Inflammatory macrophage treated with lipopolysaccharide for 4 hours (primary cell): ENCODE results near the gene GP1BB.
"Not testable (repeated sequence)": the region's sequence is repeated elsewhere in the genome, so short reads cannot be mapped to it uniquely, and the experiment has no call there.

Experiments used
- DNase-seq: peaks from one replicate; pipeline ENCODE4 v3.0.0-alpha.2; 2020

The GP1BB gene

GRCh38 chr22:19693981-19694670 lies 29.2 kb upstream of the GP1BB start:
- no peak for DNase-seq

- DNase-seq, result no peak
Observed at GRCh38 chr22:19694696-19695095, 28.6 kb upstream of the GP1BB start.

DNA sequence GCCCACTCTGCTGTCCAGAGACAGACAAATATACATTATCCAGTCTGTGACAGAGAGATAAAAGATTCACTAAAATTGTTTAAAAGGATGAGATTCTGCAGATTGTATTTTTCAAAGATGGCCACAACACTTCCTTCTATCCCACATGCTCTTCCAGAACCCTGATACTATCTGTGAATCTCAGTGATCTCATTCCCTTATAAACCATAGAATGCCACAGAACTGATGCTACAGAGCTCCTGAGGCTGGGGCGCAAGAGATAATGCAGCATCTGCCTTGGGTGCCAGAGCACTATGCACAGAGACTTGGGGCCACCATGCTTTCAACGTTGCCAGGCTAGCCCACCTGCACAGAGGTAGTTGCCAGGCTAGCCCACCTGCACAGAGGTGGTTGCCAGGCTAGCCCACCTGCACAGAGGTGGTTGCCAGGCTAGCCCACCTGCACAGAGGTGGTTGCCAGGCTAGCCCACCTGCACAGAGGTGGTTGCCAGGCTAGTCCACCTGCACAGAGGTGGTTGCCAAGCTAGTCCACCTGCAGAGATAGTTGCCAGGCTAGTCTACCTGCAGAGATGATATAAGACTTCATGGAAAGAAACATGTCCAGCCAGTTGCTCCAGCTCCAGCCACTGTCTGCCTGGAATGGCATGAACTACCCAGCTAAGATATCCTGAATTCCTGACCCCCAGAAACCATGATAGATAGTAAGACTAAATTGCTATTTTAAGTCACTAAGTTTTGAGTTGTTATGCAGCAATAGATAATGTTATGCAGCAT lies 26.6 kb upstream of the GP1BB start:
- DNase-seq, result no peak

GRCh38 chr22:19697871-19698270 lies 25.5 kb upstream of the GP1BB start:
- DNase-seq, result not testable (repeated sequence)

- no peak for DNase-seq
Observed at GRCh38 chr22:19700790-19701419, 22.4 kb upstream of the GP1BB start.

DNA sequence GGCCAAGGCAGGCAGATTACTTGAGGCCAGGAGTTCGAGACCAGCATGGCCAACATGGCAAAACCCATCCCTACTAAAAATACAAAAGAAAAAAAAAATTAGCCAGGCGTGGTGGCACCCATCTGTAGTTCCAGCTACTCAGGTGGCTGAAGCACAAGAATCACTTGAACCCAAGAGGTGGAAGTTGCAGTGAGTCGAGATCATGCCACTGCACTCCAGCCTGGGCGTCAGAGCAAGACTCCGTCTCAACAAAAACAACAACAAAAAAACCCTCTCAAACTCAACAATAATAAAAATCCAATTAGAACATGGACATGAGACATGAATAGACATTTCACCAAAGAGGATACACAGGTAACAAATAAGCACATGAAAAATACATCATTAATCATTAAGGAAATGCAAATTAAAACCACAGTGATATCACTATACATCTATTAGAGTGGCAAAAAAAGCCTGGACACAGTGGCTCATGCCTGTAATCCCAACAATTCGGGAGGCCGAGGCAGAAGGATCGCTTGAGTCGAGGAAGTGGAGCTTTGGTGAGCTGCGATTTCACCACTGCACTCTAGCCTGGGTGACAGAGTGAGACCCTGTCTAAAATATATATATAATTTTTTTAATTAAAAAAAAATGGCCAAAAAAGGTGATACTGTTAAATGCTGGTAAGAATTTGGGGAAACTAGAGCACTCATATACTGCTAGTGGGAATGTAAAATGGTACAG lies 21.8 kb upstream of the GP1BB start:
- DNase-seq, result no peak

- DNase-seq, result no peak
Observed at GRCh38 chr22:19703869-19704268, 19.5 kb upstream of the GP1BB start.

- no peak for DNase-seq
Observed at GRCh38 chr22:19704355-19705015, 18.9 kb upstream of the GP1BB start.

GRCh38 chr22:19705181-19705934 lies 18.0 kb upstream of the GP1BB start:
- DNase-seq, result no peak

DNA sequence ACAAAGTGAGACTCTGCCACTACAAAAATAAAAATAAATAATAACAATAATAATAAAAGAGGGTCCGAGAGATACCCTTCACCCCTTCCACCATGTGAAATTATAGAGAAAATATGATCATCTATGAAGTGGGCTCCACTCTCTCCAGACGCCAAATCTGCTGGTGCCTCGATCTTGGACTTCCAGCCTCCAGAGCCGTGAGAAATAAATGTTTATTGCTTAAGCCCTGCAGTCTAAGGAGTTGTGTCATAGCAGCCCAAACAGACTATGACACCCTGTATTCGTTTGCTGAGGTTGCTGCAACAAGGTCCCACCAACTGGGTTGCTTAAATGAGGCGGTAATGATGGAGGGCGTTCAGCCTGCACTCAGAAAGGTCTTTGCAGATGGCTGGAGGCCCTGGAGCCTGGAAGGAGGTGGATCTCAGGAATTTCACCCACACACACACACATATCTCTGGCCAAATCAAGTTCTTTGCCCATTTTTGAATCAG lies 16.6 kb upstream of the GP1BB start:
- no peak for DNase-seq

DNA sequence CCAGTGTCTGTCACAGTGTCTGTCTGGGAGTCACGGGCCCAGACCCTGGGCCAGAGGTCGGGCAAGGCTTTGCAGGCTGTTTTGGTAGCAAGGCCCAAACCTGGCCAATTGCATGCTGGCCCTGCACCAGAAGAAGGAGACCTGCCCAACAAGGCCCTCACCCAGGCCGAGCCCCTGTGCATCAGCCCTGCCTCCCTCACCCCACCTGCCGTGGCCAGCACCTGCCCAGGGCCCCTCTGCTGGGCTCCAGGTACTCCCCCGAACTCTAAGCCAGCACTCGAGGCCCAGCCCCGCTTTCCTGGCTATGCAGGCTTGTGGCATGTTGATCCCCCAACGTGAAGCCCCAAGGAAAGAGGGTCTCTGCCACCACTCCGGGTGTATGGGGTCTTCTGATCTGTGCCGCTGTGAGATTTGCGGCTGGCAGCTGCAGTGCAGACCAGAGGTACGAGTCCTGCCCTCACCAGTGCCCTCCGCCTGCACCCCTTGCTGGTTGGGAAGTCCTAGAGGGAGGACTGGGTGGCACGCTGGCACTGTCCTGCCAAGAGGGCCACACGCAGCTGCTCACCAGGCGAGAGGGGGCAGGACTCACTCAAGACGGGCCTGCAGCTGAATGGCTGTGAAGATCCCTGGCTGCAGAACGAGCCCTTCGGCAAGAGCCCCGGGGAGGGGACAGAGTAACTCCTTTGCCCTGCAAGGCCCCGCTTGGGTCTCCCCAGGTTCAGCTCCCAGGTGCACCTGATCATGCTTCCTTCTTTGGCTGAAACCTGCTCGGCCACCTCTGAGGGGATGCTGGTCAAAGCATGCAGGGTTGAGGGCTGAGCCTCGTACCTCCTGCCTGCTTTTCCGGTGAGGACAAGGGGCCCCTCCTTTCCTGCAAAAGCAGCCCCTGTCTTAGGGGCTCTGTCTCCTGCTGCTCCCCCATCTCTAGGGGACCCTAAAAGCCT lies 15.7 kb upstream of the GP1BB start:
- no peak for DNase-seq

- DNase-seq, result no peak
Observed at GRCh38 chr22:19708321-19709011, 14.9 kb upstream of the GP1BB start.

DNA sequence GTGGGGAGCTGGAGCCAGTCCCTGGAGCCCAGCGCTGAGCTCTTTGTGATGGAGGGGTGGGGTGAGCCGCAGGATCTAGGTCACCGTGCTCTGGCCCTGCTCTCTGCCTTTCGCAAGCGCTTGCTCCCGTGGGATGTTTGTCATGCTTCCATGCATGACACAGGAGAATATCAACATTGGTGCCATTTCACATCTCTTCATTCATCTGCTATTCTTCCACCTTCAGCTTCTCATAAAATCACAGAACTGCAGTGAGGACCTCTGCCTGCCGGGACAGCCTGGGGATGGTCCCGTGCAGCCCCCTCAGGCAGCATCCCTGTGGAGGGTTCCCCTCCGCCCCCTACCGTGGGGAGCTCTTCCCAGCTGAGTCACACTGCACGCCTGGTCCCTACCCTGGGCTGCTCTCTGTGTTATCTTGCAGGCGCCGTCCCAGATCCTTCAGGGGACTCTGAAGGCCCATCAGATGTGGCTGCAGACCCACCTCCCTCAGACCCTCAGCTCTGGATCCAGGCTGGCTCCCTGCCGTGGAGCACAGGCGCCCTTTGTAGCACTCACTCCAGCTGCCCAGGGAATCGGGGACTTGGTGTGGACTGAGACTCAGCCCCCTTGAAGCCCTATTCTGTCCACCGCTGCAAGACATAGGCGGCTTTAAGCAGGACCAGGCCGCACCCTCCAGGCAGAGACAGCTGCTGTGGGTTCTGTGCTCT lies 14.1 kb upstream of the GP1BB start:
- no peak for DNase-seq

DNA sequence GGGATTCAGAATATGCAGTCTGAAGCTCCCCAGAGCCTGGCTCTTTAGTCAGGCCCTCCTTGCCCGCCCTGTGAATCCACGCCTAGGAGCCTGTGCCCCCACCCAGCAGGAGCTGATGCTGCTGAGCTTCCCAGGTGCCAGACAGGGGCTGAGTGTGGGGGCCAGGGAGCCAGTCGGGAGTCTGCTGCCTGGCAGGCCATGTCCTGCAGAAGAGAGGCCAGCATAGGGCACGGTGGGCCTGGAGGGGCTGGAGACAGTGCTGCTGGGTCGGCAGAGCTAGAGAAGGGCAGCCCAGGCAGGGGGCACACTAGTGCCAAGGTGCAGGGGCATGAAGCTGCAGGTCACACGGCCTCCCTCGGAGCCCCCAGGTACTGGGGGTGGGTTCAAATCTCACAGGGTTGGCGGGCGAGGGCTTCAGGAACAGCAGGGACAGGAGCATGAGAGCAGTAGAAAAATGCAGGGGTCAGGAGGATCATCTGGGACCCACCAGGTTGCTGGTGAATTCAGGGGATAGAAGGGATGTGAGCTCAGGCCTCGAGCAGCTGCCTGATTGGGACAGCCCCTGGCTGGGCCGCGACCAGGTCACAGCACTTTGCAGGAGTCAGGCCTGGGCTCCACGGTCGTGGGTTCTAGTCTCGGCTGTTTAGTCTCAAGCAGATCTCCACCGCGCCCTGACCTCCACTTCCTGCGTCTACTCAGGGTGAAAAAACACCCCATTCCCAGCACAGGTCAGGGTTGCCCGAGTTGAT lies 13.1 kb upstream of the GP1BB start:
- DNase-seq, result no peak

DNA sequence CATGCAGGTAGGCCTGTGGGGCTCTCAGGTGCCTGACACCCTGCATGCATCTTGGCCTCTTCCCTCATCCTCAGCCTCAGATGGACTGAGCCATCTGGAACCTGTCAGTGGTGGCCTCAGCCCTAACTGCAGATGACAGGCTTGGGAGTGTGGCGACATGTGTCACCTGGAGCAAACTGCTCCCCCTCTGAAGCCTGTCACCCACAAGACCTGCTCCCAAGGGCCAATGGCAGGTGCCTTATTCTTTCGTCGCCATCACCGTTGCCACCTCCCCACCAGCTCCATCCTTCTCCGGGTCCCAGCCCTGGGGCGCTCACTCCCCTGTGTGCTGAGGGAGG lies 12.6 kb upstream of the GP1BB start:
- no peak for DNase-seq

- no peak for DNase-seq
Observed at GRCh38 chr22:19713245-19713644, 10.1 kb upstream of the GP1BB start.

DNA sequence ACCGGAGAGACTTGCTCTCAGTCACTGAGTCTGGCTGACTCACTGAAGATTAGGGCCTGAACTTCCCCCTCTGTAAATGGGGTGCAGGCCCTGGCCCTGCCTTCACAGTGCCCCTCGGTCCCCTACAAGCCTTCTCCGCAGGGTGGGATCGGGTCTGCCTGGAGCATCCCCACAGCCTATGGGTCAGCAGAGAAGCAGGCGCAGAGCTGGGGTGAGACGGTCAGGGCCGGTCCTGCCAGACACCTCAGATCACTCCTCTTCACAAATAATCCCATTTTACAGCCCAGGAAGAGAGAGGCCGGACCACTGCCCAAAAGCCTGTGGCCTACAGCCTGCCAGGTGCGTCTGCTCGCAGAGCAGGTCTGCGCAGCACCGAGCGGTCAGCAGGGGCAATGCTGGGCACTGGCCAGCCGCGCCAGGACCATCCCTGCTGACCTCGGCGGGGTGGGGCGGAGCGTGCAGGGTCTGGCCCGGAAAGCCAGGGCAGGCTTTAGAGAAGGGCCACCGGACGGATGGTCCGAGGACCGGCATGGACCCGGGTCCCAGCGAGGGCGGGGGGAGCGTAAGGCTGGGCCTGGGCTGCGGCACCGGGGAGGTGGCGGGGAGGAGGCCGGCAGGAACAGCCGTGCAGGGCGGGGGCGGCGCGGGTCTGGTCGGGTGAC lies 9.6 kb upstream of the GP1BB start:
- DNase-seq, result no peak
